Stimulated activated CD8-positive, alpha-beta memory T cell treated with anti-CD3 and anti-CD28 coated beads, Interleukin-15, amount 100 ng/mL, for 24 hours (primary cell): ENCODE measurements around the gene FBXO31.
"Not testable (repeated sequence)": the region's sequence is repeated elsewhere in the genome, so short reads cannot be mapped to it uniquely, and the experiment has no call there.

Experiments used
- DNase-seq: peaks from one replicate; pipeline ENCODE4 v3.0.0-alpha.2; 2020; ENCODE audit warnings: low read depth

Gene FBXO31

DNA sequence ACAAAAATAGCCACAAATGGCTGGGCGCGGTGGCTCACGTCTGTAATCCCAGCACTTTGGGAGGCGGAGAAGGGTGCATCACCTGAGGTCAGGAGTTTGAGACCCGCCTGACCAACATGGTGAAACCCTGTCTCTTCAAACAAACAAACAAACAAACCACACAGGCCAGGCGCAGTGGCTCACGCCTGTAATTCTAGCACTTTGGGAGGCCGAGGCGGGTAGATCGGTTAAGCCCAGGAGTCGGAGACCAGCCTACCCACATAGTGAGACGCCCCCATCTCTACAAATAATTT is 1.2 kb upstream of the FBXO31 start:
- not testable (repeated sequence) for DNase-seq

- no peak for DNase-seq
Measured at GRCh38 chr16:87384162-87384874, 742 bp upstream of the FBXO31 start.

- no peak for DNase-seq
Measured at GRCh38 chr16:87382023-87382785, 1.4 kb downstream of the FBXO31 start.

- no peak for DNase-seq
Measured at GRCh38 chr16:87380881-87381280, 2.7 kb downstream of the FBXO31 start.

- no peak for DNase-seq
Measured at GRCh38 chr16:87380403-87380802, 3.2 kb downstream of the FBXO31 start.

GRCh38 chr16:87379312-87379752 is 4.2 kb downstream of the FBXO31 start:
- not testable (repeated sequence) for DNase-seq

GRCh38 chr16:87376660-87377059 is 6.9 kb downstream of the FBXO31 start:
- DNase-seq = no peak

DNA sequence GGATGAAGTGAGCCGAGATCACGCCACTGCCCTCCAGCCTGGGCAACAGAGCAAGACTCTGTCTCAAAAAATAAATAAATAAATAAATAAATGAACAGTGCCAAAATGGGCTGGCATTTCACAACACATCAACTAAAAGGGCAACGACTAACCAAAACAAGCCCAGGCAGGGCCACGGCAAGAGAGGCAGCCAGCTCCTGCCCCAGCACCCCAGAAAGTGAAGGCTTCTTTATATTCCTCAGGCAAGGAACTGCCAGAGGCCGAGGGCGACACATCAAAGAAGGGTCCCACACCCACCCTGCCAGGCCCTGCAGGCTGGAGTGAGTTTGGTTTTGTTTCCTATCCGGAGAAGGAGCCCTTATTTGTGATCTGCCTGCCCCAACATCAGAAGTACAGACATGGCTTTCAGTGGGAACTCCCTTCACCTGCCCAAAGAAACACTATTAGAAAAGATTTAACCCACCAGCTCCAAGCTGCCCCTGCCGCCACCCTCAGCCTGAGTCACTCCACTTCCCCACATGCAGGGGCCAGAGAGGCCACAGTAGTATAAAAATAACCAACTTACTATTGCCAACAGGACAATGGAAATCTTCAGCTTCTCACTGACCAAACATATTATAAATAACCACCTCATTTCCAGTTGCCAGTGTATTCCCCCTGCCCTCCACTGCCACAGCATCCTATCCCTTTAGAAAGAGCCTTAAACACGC is 8.0 kb downstream of the FBXO31 start:
- DNase-seq = no peak

- DNase-seq = no peak
Measured at GRCh38 chr16:87374313-87374712, 9.3 kb downstream of the FBXO31 start.

- no peak for DNase-seq
Measured at GRCh38 chr16:87372305-87372704, 11.3 kb downstream of the FBXO31 start.

DNA sequence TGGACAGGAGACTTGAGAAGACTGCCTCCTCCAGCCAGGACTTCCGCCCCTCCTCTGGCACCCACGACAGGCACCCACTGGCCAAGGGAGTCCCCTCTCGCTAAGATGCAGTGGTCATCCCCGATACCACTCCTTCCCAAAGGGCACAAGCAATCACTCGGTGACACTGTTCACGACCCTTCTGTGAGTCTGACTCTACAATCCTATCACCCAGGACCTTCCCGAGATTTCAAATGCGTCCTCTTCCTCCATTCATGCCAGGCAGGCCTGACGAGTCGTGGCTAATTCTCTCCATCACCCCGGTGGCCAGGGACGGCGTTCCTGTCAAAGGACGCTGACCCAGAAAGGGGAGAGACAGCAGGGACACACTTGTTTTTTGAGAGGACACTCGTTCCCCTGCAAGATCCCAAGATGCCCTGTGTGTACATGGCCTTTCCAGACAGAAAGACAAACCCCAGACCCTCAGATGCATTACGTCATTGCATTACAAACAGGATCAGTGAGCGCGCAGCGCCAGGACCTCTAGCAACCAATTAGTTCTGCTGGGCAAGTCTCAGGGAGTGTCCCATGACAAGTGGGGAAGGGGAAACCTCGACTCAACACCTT is 12.2 kb downstream of the FBXO31 start:
- no peak for DNase-seq

DNA sequence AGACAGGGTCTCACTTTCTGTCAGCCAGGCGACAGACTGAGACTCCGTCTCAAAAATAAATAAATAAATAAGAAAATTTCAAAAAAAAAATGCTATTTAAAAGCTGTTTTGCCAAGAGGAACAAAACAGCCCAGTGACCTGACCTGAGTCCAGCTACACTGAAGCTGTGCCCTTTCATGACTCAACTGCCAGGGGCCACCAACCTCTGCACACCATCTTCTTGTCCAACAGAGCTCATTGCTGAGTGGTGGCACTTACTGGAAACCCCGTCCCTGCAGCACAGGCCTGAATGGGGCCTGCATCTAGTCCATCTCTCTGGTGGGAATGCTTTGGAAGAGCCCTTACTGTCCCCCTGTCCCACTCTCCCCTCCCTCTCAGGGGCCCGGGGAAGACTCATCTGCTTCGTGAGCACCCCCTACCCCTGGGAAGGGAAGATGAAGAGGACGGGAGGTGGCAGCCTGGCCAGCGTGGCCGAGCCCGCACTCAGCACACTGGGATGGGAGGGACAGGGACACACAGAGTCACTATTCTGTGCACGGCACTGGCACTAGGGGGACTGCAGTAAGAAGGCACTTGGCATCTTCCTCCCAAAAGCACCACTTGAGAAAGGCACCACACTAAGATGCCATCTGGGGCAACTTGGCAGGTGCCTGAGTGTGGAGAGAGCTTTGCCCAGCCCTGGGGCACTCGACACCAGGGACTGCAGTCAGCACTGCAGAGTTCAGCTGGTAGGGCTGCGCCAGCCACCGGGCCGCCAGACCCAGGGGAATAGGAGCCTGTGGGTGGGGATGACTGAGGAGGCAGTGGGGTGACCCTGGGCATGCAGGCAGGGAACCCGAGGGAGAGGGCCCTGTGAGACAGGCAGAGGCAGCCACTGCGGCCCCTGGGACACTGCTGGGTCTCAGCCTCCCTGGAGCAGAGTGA is 13.5 kb downstream of the FBXO31 start:
- no peak for DNase-seq

DNA sequence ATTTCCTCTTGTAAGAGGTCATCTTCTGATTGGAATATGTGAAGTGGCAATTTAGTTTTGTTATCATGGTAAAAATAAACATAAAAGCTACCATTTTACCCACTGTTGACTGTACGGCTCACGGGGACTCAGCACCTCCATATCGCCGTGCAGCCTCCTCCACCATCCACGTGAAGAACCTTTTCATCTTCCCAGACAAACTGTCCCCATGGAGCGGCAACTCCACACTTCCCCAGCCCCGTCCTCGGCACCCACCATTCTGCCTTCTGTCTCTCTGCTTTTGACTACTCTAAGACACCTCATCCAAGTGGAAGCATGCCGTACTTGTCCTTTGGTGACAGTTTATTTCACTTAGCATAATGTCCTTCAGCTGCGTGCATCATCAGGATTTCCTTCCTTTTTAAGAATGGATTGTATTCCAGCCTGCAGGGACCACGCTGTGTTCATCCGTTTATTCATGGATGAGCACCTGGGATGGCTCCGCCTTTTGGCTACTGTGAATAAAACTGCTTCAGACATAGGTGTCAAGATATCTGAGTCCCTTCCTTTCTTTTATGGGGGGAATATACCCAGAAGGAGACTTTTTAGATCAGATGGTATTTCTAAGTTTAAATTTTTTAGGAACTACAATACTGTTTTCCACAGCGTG is 14.3 kb downstream of the FBXO31 start:
- no peak for DNase-seq

- no peak for DNase-seq
Measured at GRCh38 chr16:87368029-87368770, 15.4 kb downstream of the FBXO31 start.

DNA sequence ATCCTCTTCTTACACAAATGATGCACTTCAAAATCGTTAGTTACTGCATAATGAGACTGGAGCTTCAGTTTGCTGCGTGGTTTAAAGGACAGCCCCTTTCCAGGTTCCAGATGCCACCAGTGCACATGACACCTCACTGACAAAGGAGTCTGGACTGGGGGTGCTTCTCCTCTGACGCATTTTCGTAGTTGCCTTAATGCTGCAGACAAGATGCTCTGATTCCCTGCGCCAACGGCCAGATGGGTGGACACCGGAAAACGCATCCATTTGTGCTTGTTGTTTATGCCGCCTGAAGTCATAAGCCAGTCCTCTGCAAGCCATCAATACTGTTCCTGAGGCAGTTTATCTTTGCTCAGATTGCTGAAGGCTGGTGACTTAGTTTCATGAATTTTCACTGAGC is 16.0 kb downstream of the FBXO31 start:
- DNase-seq = no peak

- DNase-seq = no peak
Measured at GRCh38 chr16:87366930-87367329, 16.6 kb downstream of the FBXO31 start.

- DNase-seq = no peak
Measured at GRCh38 chr16:87366288-87366687, 17.3 kb downstream of the FBXO31 start.

GRCh38 chr16:87365021-87365713 is 18.4 kb downstream of the FBXO31 start:
- DNase-seq = no peak

- DNase-seq = no peak
Measured at GRCh38 chr16:87363771-87364455, 19.7 kb downstream of the FBXO31 start.
